ENCODE data around the gene PLPP4.

DNA sequence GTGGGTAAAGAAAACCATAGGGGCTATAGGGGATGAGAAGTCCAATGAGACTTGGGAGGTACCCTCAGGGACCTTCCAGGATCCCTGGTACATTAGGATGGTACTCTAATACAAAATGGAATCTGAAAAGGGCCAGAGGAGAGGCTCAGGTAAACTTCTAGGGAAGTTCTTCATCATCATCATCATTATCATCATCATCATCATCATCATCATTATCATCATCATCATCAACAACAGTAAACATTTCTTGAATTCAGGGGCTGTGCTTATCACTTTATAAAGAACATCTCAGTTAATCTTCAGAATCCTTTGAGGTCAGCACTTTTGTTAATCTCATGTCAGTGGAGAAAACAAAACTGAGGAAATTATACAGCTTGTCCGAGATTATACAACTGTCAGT, 50.1 kb downstream of the PLPP4 start:
- TF ChIP-seq CTCF (IDR thresholded peaks at IDR 0.05; ENCODE audit: insufficient read depth, low read length) (no peak), POLR2AphosphoS5 (IDR thresholded peaks at IDR 0.05; ENCODE audit: low read depth) (no peak), SPI1 (IDR thresholded peaks at IDR 0.05; ENCODE audit: borderline replicate concordance, low read depth) (no peak)
- TF ChIP-seq, protein P1, sequence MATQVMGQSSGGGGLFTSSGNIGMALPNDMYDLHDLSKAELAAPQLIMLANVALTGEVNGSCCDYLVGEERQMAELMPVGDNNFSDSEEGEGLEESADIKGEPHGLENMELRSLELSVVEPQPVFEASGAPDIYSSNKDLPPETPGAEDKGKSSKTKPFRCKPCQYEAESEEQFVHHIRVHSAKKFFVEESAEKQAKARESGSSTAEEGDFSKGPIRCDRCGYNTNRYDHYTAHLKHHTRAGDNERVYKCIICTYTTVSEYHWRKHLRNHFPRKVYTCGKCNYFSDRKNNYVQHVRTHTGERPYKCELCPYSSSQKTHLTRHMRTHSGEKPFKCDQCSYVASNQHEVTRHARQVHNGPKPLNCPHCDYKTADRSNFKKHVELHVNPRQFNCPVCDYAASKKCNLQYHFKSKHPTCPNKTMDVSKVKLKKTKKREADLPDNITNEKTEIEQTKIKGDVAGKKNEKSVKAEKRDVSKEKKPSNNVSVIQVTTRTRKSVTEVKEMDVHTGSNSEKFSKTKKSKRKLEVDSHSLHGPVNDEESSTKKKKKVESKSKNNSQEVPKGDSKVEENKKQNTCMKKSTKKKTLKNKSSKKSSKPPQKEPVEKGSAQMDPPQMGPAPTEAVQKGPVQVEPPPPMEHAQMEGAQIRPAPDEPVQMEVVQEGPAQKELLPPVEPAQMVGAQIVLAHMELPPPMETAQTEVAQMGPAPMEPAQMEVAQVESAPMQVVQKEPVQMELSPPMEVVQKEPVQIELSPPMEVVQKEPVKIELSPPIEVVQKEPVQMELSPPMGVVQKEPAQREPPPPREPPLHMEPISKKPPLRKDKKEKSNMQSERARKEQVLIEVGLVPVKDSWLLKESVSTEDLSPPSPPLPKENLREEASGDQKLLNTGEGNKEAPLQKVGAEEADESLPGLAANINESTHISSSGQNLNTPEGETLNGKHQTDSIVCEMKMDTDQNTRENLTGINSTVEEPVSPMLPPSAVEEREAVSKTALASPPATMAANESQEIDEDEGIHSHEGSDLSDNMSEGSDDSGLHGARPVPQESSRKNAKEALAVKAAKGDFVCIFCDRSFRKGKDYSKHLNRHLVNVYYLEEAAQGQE (IDR thresholded peaks at IDR 0.05; ENCODE audit: insufficient replicate concordance, low read depth) = no peak

Measured in HL-60 (cell line).